GM18499 (cell line): Measurements from ENCODE around the gene MTMR8.
"Not testable (repeated sequence)": the region's sequence is repeated elsewhere in the genome, so short reads cannot be mapped to it uniquely, and the experiment has no call there.

ENCODE experiments used
- ATAC-seq: cut with Tn5 transposase; IDR thresholded peaks from one replicate; pipeline ENCODE4 v1.9.1; 2021; ENCODE audit warnings: moderate number of reproducible peaks; ENCODE audit not compliant: insufficient read depth, unreplicated experiment

Gene MTMR8

GRCh38 chrX:64394874-64395567 is at the start of gene MTMR8:
MTMR8 (minus strand) TSS chrX:64395452; CDS start chrX:64395363, 89 bp downstream.
- ATAC-seq: peak; percentile 90

- no peak for ATAC-seq
These were observed 44.3 kb upstream of the MTMR8 start for GRCh38 chrX:64439551-64439950.

- no peak for ATAC-seq
These were observed 42.4 kb upstream of the MTMR8 start for GRCh38 chrX:64437665-64438064.

- no peak for ATAC-seq
These were observed 42.0 kb upstream of the MTMR8 start for GRCh38 chrX:64437218-64437617.

- no peak for ATAC-seq
These were observed 33.1 kb upstream of the MTMR8 start for GRCh38 chrX:64428371-64428770.

- peak; percentile 96 for ATAC-seq
These were observed 32.5 kb upstream of the MTMR8 start for GRCh38 chrX:64427787-64428186.

GRCh38 chrX:64427281-64427680 is 32.0 kb upstream of the MTMR8 start:
- no peak for ATAC-seq

GRCh38 chrX:64409730-64410129 is 14.5 kb upstream of the MTMR8 start:
- not testable (repeated sequence) for ATAC-seq

GRCh38 chrX:64398088-64398487 is 2.8 kb upstream of the MTMR8 start:
- ATAC-seq: no peak

- peak; percentile 4 for ATAC-seq
These were observed 297 bp upstream of the MTMR8 start for GRCh38 chrX:64395568-64395929.

- ATAC-seq: no peak
These were observed 986 bp downstream of the MTMR8 start for GRCh38 chrX:64394059-64394873.

- ATAC-seq: no peak
These were observed 5.8 kb downstream of the MTMR8 start for GRCh38 chrX:64389489-64389888.

- not testable (repeated sequence) for ATAC-seq
These were observed 14.5 kb downstream of the MTMR8 start for GRCh38 chrX:64380789-64381188.

GRCh38 chrX:64379924-64380323 is 15.3 kb downstream of the MTMR8 start:
- ATAC-seq: no peak

- ATAC-seq: no peak
These were observed 17.5 kb downstream of the MTMR8 start for GRCh38 chrX:64377753-64378152.

- ATAC-seq: no peak
These were observed 43.2 kb downstream of the MTMR8 start for GRCh38 chrX:64352081-64352480.

GRCh38 chrX:64350521-64350920 is 44.7 kb downstream of the MTMR8 start:
- ATAC-seq: no peak

- no peak for ATAC-seq
These were observed 45.2 kb downstream of the MTMR8 start for GRCh38 chrX:64350047-64350446.

GRCh38 chrX:64342811-64343210 is 52.4 kb downstream of the MTMR8 start:
- ATAC-seq: no peak

GRCh38 chrX:64338296-64338695 is 57.0 kb downstream of the MTMR8 start:
- no peak for ATAC-seq

GRCh38 chrX:64334467-64334866 is 60.8 kb downstream of the MTMR8 start:
- ATAC-seq: no peak

- ATAC-seq: no peak
These were observed 65.0 kb downstream of the MTMR8 start for GRCh38 chrX:64330284-64330683.
